HEK293 (cell line): Measurements from ENCODE around the gene PGPEP1.
A peak's percentile ranks its signal among the peaks of the same experiment; 100 is the strongest.

Experiments
- CTCF ChIA-PET: fragments of 350-600 bp; formaldehyde crosslinking; extraction: SDS; loops from one replicate; lab custom pipeline; 2021; ENCODE audit warnings: antibody characterized with exemption; lab: Yijun Ruan, JAX
- POLR2A ChIA-PET: fragments of 300-600 bp; formaldehyde crosslinking; extraction: SDS; loops from one replicate; lab custom pipeline; 2020; ENCODE audit warnings: antibody characterized with exemption, inconsistent platforms; lab: Yijun Ruan, JAX
- H3K27ac ChIP-seq: fragments of 200-500 bp; sonication (Bioruptor generic); 2 replicates; pipeline ENCODE4 v1.5.1; 2014; ENCODE audit warnings: low read depth, low read length, control low read depth, inconsistent platforms; ENCODE audit errors: extremely low read depth
- H3K36me3 ChIP-seq, 2 experiments: fragments of 200-500 bp in 1 of 2; sonication (Bioruptor generic) in 1 of 2; 1 replicate in 1 of 2; 2 replicates in 1 of 2; pipeline ENCODE4 v1.5.1; 2014 to 2017; ENCODE audit warnings: inconsistent platforms in 2 of 2, low read length in 2 of 2; ENCODE audit not compliant: control insufficient read depth in 2 of 2, insufficient read depth in 1 of 2
- H3K4me1 ChIP-seq: fragments of 200-500 bp; sonication (Bioruptor generic); 2 replicates; pipeline ENCODE4 v1.5.1; 2014; ENCODE audit warnings: mild to moderate bottlenecking, low read length, inconsistent platforms; ENCODE audit not compliant: control insufficient read depth, insufficient read depth
- H3K4me3 ChIP-seq: 2 replicates; pipeline ENCODE4 v1.5.1; 2011; ENCODE audit warnings: low read depth, mild to moderate bottlenecking, control low read depth, low read length, moderate library complexity
- H3K9me3 ChIP-seq: fragments of 200-500 bp; sonication (Bioruptor generic); 2 replicates; pipeline ENCODE4 v1.5.1; 2014; ENCODE audit warnings: low read depth, low read length, inconsistent platforms; ENCODE audit not compliant: control insufficient read depth, insufficient read depth
- GLIS2 ChIP-seq: fragments of 450-650 bp; formaldehyde crosslinking; IDR thresholded peaks from 2 replicates; pipeline ENCODE4 v1.5.1; 2016; ENCODE audit warnings: missing biosample characterization, missing genetic modification characterization
- KLF1 ChIP-seq: fragments of 450-650 bp; formaldehyde crosslinking; IDR thresholded peaks from 2 replicates; pipeline ENCODE4 v1.5.1; 2016; ENCODE audit warnings: missing biosample characterization, missing genetic modification characterization
- KLF17 ChIP-seq: fragments of 450-650 bp; formaldehyde crosslinking; IDR thresholded peaks from 2 replicates; pipeline ENCODE4 v1.5.1; 2016; ENCODE audit warnings: missing biosample characterization, missing genetic modification characterization
- KLF8 ChIP-seq: fragments of 450-650 bp; formaldehyde crosslinking; IDR thresholded peaks from 2 replicates; pipeline ENCODE4 v1.5.1; 2016; ENCODE audit warnings: missing biosample characterization, missing genetic modification characterization
- PRDM10 ChIP-seq: fragments of 450-650 bp; formaldehyde crosslinking; IDR thresholded peaks from 2 replicates; pipeline ENCODE4 v1.5.1; 2016; ENCODE audit warnings: missing biosample characterization, missing genetic modification characterization
- SP3 ChIP-seq: fragments of 450-650 bp; formaldehyde crosslinking; IDR thresholded peaks from 2 replicates; pipeline ENCODE4 v1.5.1; 2016; ENCODE audit warnings: missing biosample characterization, missing genetic modification characterization
- SP7 ChIP-seq: fragments of 450-650 bp; formaldehyde crosslinking; IDR thresholded peaks from 2 replicates; pipeline ENCODE4 v1.5.1; 2016; ENCODE audit warnings: missing biosample characterization, missing genetic modification characterization
- TSHZ1 ChIP-seq: fragments of 450-650 bp; formaldehyde crosslinking; IDR thresholded peaks from 2 replicates; pipeline ENCODE4 v1.5.1; 2016; ENCODE audit warnings: missing biosample characterization, missing genetic modification characterization, borderline replicate concordance
- WT1 ChIP-seq: fragments of 450-650 bp; formaldehyde crosslinking; IDR thresholded peaks from 2 replicates; pipeline ENCODE4 v1.5.1; 2016; ENCODE audit warnings: missing biosample characterization, missing genetic modification characterization
- ZBTB8A ChIP-seq: fragments of 450-650 bp; formaldehyde crosslinking; IDR thresholded peaks from 2 replicates; pipeline ENCODE4 v1.5.1; 2016; ENCODE audit warnings: missing biosample characterization, missing genetic modification characterization
- ZEB2 ChIP-seq: fragments of 450-650 bp; formaldehyde crosslinking; IDR thresholded peaks from 2 replicates; pipeline ENCODE4 v1.5.1; 2016; ENCODE audit warnings: missing biosample characterization, missing genetic modification characterization
- ZFP37 ChIP-seq: fragments of 450-650 bp; formaldehyde crosslinking; IDR thresholded peaks from 2 replicates; pipeline ENCODE4 v1.5.1; 2016; ENCODE audit warnings: missing biosample characterization, missing genetic modification characterization
- ZNF280D ChIP-seq: fragments of 450-650 bp; formaldehyde crosslinking; IDR thresholded peaks from 2 replicates; pipeline ENCODE4 v1.5.1; 2016; ENCODE audit warnings: missing biosample characterization, missing genetic modification characterization
- ZNF324 ChIP-seq: fragments of 450-650 bp; formaldehyde crosslinking; IDR thresholded peaks from 2 replicates; pipeline ENCODE4 v1.5.1; 2016; ENCODE audit warnings: missing biosample characterization, missing genetic modification characterization
- ZNF398 ChIP-seq: fragments of 450-650 bp; formaldehyde crosslinking; IDR thresholded peaks from 2 replicates; pipeline ENCODE4 v1.5.1; 2017; ENCODE audit warnings: missing biosample characterization, missing genetic modification characterization
- ZNF510 ChIP-seq: fragments of 450-650 bp; formaldehyde crosslinking; IDR thresholded peaks from 2 replicates; pipeline ENCODE4 v1.5.1; 2018; ENCODE audit warnings: mild to moderate bottlenecking, missing genetic modification characterization, missing biosample characterization; ENCODE audit not compliant: insufficient replicate concordance
- ZNF514 ChIP-seq: fragments of 450-650 bp; formaldehyde crosslinking; IDR thresholded peaks from 2 replicates; pipeline ENCODE4 v1.5.1; 2016; ENCODE audit warnings: missing biosample characterization, missing genetic modification characterization
- ZNF600 ChIP-seq: fragments of 450-650 bp; formaldehyde crosslinking; IDR thresholded peaks from 2 replicates; pipeline ENCODE4 v1.5.1; 2016; ENCODE audit warnings: missing biosample characterization, missing genetic modification characterization
- ZSCAN16 ChIP-seq: fragments of 450-650 bp; formaldehyde crosslinking; IDR thresholded peaks from 2 replicates; pipeline ENCODE4 v1.5.1; 2016; ENCODE audit warnings: missing biosample characterization, missing genetic modification characterization

The PGPEP1 gene

GRCh38 chr19:18414504-18415177, 74.2 kb downstream of the PGPEP1 start:
- peaks cover 9% of the 10 kb centered on the region; the same call in 1 of the 2 replicates for H3K4me1 ChIP-seq
- no peak for TF ChIP-seq ZSCAN16 (tag by site-specific recombination)
- TF ChIP-seq ZNF600 (tag by site-specific recombination) = 0 out of 2 replicates have a peak, but pooled peaks have one; percentile 51
- peak; percentile 11; the same call in 1 of the 2 replicates for TF ChIP-seq PRDM10 (tag by site-specific recombination)
- no peak for TF ChIP-seq ZFP37
- H3K36me3 ChIP-seq = no peaks in the 10 kb centered on the region
- H3K27ac ChIP-seq = no peak overlapping the region
- POLR2A ChIA-PET = interaction anchor here (2.5 kb wide), 1 partner anchor 134 kb away, joined by 18 read pairs; the partner anchor contains the start of gene JUND
- CTCF ChIA-PET = interaction anchor here (0.6 to 6.7 kb wide), 12 partner anchors 26 to 146 kb away, joined by 3 to 117 read pairs (median 6); partner anchors contain the start of gene GDF15
- H3K4me3 ChIP-seq = no peak overlapping the region
- H3K9me3 ChIP-seq = no peaks in the 10 kb centered on the region

GRCh38 chr19:18415178-18415867, 74.9 kb downstream of the PGPEP1 start:
- H3K4me3 ChIP-seq = no peak overlapping the region
- H3K9me3 ChIP-seq = no peaks in the 10 kb centered on the region
- H3K27ac ChIP-seq = no peak overlapping the region
- ChIA-PET POLR2A (interaction anchor here (1.5 to 4.2 kb wide), 4 partner anchors 11 to 135 kb away, joined by 4 to 75 read pairs (median 12); partner anchors contain the start of gene JUND), CTCF (interaction anchor here (1.1 to 6.7 kb wide), 10 partner anchors 25 to 137 kb away, joined by 3 to 117 read pairs (median 8); partner anchors contain the start of gene GDF15)
- peaks cover 9% of the 10 kb centered on the region; the same call in 1 of the 2 replicates for H3K4me1 ChIP-seq
- no peaks in the 10 kb centered on the region for H3K36me3 ChIP-seq
- TF ChIP-seq ZNF398 = peak; percentile 82
- peak; percentile 76 for TF ChIP-seq SP3 (tag by site-specific recombination)
- TF ChIP-seq GLIS2 = peak; percentile 58
- TF ChIP-seq ZBTB8A (tag by site-specific recombination) = no peak; the same call in none of the 2 replicates
- TF ChIP-seq ZNF324 (tag by site-specific recombination) = no peak
- TF ChIP-seq KLF8 (tag by site-specific recombination) = no peak
- no peak for TF ChIP-seq ZNF514 (tag by site-specific recombination)
- TF ChIP-seq ZNF510 (tag by site-specific recombination) = no peak
- TF ChIP-seq TSHZ1 (tag by site-specific recombination) = no peak
- TF ChIP-seq KLF17 (tag by site-specific recombination) = peak; percentile 56
- TF ChIP-seq ZEB2 (tag by site-specific recombination) = 0 out of 2 replicates have a peak, but pooled peaks have one; percentile 24
- peak; percentile 78 for TF ChIP-seq WT1 (tag by site-specific recombination)
- TF ChIP-seq KLF1 (tag by site-specific recombination) = peak; percentile 18; the same call in 1 of the 2 replicates
- no peak for TF ChIP-seq ZNF280D
- peak; percentile 92 for TF ChIP-seq SP7 (tag by site-specific recombination)
